CD4-positive, alpha-beta T cell treated with Interleukin-6 for 4 hours (primary cell): ENCODE results near the gene TNK2.
"Not testable (repeated sequence)": the region's sequence is repeated elsewhere in the genome, so short reads cannot be mapped to it uniquely, and the experiment has no call there.

Source experiments
- DNase-seq: peaks from one replicate; pipeline ENCODE4 v3.0.0-alpha.2; 2020; ENCODE audit warnings: mixed read lengths

Gene TNK2

GRCh38 chr3:195907934-195908693 is at the start of gene TNK2:
TNK2 (minus strand) TSS chr3:195908551; CDS start chr3:195888588, 19,963 bp downstream.
- peak; percentile 64 for DNase-seq

GRCh38 chr3:195956577-195956976 is 48.2 kb upstream of the TNK2 start:
- no peak for DNase-seq

- DNase-seq: not testable (repeated sequence)
Observed at GRCh38 chr3:195955416-195955841, 47.1 kb upstream of the TNK2 start.

GRCh38 chr3:195954752-195955119 is 46.4 kb upstream of the TNK2 start:
- DNase-seq: not testable (repeated sequence)

- peak; percentile 83 for DNase-seq
Observed at GRCh38 chr3:195954052-195954751, 45.9 kb upstream of the TNK2 start.

- not testable (repeated sequence) for DNase-seq
Observed at GRCh38 chr3:195952590-195952989, 44.2 kb upstream of the TNK2 start.

- DNase-seq: not testable (repeated sequence)
Observed at GRCh38 chr3:195951443-195952177, 43.3 kb upstream of the TNK2 start.

- DNase-seq: peak; percentile 22
Observed at GRCh38 chr3:195950731-195951130, 42.4 kb upstream of the TNK2 start.

- not testable (repeated sequence) for DNase-seq
Observed at GRCh38 chr3:195950164-195950563, 41.8 kb upstream of the TNK2 start.

GRCh38 chr3:195946910-195947699 is 38.8 kb upstream of the TNK2 start:
- DNase-seq: not testable (repeated sequence)

GRCh38 chr3:195941265-195941815 is 33.0 kb upstream of the TNK2 start:
- DNase-seq: not testable (repeated sequence)

- DNase-seq: not testable (repeated sequence)
Observed at GRCh38 chr3:195940806-195941205, 32.5 kb upstream of the TNK2 start.

- not testable (repeated sequence) for DNase-seq
Observed at GRCh38 chr3:195939526-195940470, 31.4 kb upstream of the TNK2 start.

GRCh38 chr3:195933044-195933430 is 24.7 kb upstream of the TNK2 start:
- not testable (repeated sequence) for DNase-seq

GRCh38 chr3:195932418-195933043 is 24.2 kb upstream of the TNK2 start:
- no peak for DNase-seq

GRCh38 chr3:195931582-195932273 is 23.4 kb upstream of the TNK2 start:
- no peak for DNase-seq

- no peak for DNase-seq
Observed at GRCh38 chr3:195929452-195929851, 21.1 kb upstream of the TNK2 start.

- DNase-seq: no peak
Observed at GRCh38 chr3:195921334-195921791, 13.0 kb upstream of the TNK2 start.

GRCh38 chr3:195918176-195918575 is 9.8 kb upstream of the TNK2 start:
- no peak for DNase-seq

GRCh38 chr3:195916991-195917390 is 8.6 kb upstream of the TNK2 start:
- no peak for DNase-seq
